Stimulated activated CD4-positive, alpha-beta T cell treated with anti-CD3 and anti-CD28 coated beads, Interleukin-15, amount 100 ng/mL, for 24 hours (primary cell): ENCODE results near the gene DELE1.
"Not testable (repeated sequence)": the region's sequence is repeated elsewhere in the genome, so short reads cannot be mapped to it uniquely, and the experiment has no call there.

Experiments used
- DNase-seq: peaks from one replicate; pipeline ENCODE4 v3.0.0-alpha.2; 2020

DELE1 gene

DNA sequence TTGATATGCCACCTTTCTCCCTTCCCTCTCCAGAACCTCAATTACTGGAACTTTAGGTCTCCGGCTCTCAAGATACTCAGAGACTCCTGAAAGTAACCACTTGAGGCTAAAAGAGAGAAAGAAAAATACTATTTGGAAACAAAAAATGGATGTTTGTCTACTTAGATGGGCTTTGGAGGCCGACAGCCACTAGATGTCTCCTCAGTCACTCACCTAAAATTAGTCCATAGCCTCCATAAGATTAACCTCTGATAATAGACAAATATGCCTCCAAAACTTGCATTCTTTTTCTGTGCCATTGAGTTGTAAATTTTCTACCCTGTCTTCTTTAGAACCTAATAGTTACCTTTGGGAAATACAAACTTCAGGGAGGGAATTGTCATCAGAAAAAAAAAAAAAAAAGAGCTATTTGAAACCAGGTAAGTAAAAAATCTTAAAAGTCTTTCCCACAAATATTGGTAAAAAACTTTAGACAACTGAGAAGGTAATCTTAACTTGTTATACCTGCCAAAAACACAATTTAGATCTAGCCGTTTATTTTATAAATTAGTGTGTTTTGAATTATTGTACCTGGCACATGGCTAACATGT is 34.3 kb upstream of the DELE1 start:
- no peak for DNase-seq

- not testable (repeated sequence) for DNase-seq
Measured at GRCh38 chr5:141890429-141890828, 33.2 kb upstream of the DELE1 start.

DNA sequence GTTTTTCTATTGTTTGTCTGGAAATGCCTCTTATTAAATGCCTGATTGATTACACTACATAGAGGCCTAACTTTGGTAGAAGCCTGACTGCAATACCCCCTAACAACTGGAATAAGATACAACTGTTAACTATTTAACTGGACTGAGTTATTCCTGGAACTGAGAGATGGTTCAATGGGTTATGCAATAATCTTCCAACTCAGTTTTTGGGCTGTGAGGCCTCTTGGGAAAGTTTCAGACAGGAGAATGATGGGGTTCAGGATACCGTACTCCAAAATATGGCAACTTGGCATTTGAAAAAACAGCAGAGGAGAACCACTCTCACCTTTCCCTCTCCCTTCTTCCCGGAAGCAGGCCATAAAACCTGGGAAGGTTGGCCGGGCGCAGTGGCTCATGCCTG is 26.2 kb upstream of the DELE1 start:
- no peak for DNase-seq

DNA sequence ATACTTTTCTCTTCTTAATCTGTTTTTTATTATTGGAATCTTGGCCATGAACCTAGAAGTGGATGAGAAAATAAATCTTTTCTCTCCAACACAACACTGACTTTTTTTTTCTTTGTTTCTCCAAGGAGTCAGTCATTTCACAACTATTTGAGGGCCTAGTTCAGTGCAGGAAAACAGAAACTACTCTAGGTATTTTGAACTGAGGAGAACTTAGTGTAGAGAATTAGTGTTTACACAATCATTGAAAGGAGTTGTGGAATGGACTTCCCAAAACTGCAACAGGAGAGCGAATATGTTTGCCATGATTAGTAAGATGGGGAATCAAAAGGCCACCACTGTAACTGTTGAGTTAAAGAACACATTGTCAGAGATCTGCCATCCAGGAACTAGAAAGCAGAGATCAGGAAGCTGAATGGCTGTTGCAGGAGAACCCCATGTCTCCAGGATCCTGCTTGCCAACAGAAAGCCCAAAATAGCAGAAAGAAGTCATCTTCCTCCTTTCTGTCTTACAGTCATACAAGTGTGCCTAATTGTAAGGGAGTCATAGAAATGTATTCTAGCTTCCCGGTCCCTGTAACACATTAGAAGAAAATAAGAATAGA is 25.1 kb upstream of the DELE1 start:
- no peak for DNase-seq

GRCh38 chr5:141902015-141902814 is 21.5 kb upstream of the DELE1 start:
- DNase-seq: no peak

- no peak for DNase-seq
Measured at GRCh38 chr5:141903261-141903660, 20.4 kb upstream of the DELE1 start.

DNA sequence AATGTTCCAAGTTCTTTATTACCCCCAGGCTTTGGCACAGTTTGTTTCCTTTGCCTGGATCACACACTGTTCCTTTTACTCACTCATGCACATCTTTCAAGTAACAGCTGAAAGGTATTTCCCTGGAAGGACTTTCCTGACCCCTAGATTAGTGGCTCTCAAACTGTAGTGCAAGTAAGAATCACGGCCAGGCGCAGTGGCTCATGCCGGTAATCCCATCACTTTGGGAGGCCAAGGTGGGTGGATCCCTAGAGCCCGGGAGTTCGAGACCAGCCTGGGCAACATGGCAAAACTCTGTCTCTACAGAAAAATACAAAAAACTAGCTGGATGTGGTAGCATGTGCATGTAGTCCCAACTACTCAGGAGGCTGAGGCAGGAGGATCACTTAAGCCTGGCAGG is 19.1 kb upstream of the DELE1 start:
- no peak for DNase-seq

GRCh38 chr5:141906517-141906916 is 17.2 kb upstream of the DELE1 start:
- DNase-seq: no peak

- DNase-seq: no peak
Measured at GRCh38 chr5:141906972-141907371, 16.7 kb upstream of the DELE1 start.

GRCh38 chr5:141908796-141909195 is 14.9 kb upstream of the DELE1 start:
- DNase-seq: no peak

DNA sequence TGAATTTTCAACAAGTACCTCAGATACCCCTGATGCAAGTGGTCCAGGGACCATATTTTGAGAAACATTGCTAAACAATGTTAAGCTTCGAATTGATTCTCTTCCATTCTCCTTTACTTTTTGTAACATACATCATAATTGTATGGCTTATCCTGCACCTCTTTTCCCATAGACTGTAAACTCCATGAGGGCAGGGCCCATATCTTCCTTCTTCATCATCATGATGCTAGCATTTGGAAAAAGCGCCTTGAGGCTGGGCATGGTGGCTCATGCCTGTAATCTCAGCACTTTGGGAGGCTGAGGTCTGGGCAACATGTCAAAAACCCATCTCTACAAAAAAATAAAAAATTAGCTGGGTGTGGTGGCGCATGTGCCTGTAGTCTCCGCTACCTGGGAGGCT is 14.5 kb upstream of the DELE1 start:
- DNase-seq: no peak

DNA sequence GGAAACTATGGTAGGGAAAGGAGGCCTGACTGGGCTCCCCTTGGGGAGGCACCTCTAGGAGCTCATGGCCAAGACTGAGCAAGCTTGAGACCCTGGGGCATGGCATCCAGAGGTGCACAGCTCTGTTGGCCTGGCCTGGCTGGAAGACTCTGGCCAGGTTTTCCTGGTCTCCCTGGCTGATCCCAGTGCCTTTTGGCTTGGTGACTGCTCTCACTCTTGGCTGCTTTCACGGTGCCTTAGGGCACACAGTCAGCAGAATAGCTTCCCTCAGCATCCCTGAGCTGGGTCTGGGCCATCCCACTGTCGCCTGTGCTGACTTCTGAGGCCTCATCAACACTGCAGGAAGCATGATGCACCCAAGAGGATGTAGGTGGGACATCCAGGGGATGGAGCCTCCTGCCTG is 13.4 kb upstream of the DELE1 start:
- DNase-seq: no peak

DNA sequence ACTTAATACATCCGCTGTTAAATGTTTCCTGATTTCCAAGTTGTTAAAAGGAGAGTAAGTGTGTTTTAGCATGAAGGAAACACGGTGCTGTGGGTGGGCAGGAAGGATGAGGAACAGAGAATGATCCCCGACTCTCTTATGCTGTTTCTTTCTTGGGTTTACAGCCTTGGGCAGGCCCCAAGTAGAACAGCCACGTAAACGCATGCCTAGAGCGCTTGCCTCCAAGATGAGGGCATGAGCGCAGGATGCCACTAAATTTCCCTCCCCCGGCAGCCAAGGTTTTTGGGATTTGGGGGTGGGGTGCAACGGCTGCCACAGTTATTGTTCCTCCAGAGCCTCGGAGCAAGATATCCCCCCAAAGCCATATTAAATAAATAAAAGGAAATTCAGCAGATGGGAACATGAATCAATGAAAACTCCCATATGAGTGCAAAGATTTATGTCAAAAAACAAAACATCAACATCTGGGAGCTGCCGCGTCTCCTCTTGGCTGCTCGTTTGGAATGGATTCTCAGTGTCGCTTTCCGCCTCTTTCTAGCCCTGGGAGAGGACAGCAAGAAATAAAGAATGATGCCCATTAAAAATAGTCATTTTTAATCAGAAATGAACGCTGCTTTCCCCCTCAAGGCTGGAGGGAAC is 10.0 kb upstream of the DELE1 start:
- no peak for DNase-seq

GRCh38 chr5:141914199-141914743 is 9.4 kb upstream of the DELE1 start:
- peak; percentile 47 for DNase-seq

GRCh38 chr5:141914797-141915196 is 8.9 kb upstream of the DELE1 start:
- DNase-seq: no peak

DNA sequence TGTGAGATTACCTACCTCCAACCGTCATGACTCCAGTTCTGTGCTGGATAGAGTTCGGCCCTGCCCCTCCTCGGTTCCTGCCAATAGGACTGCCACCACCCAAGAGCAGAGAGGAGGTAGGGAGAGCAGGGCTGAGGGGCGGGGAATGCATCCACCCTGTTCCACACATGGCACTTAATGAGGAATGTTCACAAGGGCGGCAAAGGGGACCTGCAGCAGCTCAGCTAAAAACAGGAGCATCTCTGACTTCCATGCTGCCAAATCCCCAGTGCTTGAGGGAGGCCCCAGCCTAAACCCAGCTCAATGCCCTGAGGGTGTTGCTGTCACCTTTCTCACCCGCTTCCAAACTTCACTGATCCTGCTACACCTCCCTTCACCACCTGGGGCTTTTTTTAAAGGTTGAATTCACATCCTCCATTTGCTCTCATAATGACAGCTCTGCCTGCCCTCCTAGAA is 7.8 kb upstream of the DELE1 start:
- DNase-seq: no peak

- DNase-seq: no peak
Measured at GRCh38 chr5:141916522-141916921, 7.1 kb upstream of the DELE1 start.

DNA sequence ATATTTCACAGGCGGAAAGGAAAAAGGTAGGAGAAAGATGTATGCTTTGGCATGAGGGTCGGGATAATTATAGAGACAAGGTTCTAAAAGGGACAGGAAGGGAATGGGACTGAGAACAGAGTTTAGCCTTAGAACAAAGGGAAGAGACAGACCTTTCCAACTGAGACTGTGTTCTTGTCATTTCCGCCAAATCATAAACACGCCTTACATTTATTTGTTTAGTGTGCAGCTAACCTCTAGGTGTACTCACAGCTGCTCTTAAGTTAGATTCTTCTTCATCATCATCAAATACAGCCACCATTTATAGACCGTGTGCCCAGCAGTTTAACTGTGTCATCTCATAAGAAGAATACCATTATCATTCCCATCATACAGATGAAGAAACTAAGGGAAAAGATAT is 5.9 kb upstream of the DELE1 start:
- DNase-seq: no peak

DNA sequence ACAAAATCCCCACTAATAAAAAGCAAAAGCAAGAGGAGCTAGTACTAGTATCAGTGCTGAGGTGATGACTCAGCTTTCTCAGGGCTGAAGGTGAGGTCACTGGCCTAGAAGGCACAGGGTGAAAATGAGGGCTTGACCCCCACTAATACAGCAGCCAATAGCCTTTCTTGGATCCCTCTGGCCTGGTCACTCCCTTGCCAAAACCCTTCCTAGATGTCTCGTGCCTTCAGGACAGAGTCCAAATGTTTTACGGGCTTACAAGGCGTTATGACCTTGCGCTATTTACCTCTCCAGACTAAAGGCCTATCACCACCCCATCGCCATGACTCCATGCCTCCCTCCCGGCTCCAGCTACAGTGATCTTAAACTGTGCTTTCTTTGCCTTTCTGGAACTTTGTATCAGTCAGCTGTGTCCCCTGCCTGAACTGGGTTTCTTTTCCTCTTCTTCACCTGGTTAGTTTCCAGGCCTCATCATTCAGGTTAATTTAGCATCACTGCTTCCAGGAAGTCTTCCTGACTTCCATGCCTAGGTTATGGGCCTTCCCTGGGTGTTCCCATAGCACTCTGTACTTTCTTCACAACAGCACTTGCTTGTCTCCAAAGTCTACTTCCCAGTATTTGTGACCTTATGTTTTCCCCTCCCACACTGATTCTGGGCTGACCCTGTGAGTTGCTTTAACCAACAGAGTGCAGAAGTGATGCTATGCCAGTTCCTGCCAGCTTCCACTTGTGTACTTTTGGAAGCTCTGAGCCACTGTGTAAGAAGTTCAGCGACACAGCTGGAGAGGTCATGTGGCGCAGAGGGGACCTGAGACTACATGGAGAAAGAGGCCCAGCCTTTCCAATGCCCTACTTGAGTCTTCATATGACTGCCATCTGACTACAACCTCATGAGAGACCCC is 4.2 kb upstream of the DELE1 start:
- no peak for DNase-seq

- DNase-seq: no peak
Measured at GRCh38 chr5:141920771-141921170, 2.9 kb upstream of the DELE1 start.

DNA sequence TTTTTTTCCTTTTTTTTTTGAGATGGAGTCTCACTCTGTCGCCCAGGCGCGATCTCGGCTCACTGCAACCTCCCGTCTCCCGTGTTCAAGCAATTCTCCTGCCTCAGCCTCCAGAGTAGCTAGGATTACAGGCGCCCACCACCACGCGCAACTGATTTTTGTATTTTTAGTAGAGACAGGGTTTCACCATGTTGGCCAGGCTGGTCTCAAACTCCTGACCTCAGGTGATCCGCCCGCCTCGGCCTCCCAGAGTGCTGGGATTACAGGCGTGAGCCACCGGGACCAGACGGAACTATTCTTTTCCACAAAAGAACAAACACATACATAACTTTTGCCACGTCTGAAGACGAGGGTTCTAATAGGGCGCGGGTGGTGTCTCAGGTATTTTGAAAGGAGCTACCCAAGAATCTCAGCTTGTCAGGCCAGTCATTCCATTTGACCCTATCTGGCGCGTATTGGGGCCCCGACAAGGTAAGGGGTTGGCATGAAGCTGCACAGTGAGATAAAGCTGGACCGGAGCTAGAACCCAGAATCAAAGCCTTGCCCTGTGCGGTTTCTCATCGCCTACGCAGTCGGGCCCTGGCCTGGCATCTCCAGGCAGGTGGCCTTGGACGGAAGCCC is 734 bp upstream of the DELE1 start:
- not testable (repeated sequence) for DNase-seq

- DNase-seq: no peak
Measured at GRCh38 chr5:141926434-141926833, 2.8 kb downstream of the DELE1 start.
